Skin epidermis (tissue), 12 donors: ENCODE measurements around the gene EIF2B1.

Experiments used
- H3K27ac ChIP-seq, 21 experiments: fragments of 200-600 bp; sonication (generic) in 11 of 21; one replicate each; pipeline ENCODE4 v1.5.0; 2020; ENCODE audit warnings: mild to moderate bottlenecking in 3 of 21, inconsistent platforms in 2 of 21, moderate library complexity in 2 of 21
- H3K4me3 ChIP-seq, 7 experiments: fragments of 200-600 bp; sonication (generic) in 2 of 7; one replicate each; pipeline ENCODE4 v1.5.0; 2020; ENCODE audit warnings: inconsistent platforms in 2 of 7, mild to moderate bottlenecking in 2 of 7, moderate library complexity in 1 of 7

Gene EIF2B1

GRCh38 chr12:123576611-123577010 is 56.9 kb downstream of the EIF2B1 start:
- Histone ChIP-seq H3K4me3 (no peak overlapping the region), H3K27ac (no peak overlapping the region)

GRCh38 chr12:123573870-123574269 is 59.6 kb downstream of the EIF2B1 start:
- no peak overlapping the region for H3K27ac ChIP-seq
- H3K4me3 ChIP-seq = no peak overlapping the region

DNA sequence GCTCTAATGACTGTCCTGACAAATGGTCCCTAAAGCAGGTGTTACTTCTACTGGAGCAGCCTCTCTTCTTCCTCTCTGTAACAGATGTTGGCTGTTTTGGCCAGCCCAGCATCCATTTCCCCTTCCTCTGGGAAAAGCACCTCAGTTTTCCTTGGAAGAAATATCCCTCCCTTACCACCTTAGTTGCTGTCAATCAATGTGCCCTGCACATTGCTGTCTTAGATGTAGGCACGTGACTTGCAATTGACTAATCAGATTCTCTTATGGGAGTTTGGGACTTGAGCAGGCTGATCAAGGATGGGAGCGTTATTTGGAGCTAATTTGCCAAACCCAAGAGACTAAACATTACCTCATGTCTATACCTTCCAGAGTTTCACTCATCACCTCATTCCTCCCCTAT is 61.1 kb downstream of the EIF2B1 start:
- H3K4me3 ChIP-seq = no peak overlapping the region
- no peak overlapping the region for H3K27ac ChIP-seq

DNA sequence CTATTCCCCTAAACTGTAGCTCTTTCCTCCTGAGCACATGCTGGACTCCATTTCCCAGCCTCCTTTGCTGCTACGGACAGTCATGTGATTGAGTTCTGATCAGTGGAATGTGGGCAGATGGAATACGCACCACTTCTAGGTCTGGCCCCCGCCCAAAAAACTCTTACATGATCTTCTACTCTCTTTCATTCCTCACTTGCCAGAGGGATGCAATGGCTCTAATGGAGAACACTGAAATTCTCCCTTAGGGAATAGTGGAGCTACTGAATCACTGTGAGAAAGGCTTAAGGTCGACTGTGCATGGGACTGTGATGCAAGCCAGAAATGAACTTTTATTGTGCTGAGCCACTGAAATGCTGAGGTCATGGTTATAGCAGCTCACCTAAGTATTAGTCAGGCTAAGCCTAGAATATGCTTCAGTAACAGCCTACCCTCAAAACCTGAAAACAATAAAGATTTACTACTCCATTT is 62.1 kb downstream of the EIF2B1 start:
- Histone ChIP-seq H3K4me3 (no peak overlapping the region), H3K27ac (no peak overlapping the region)
